Measurements from ENCODE around the gene BCORL1.

Gene BCORL1

GRCh38 chrX:130093271-130093670, 110.8 kb downstream of the BCORL1 start:
- no peak for DNase-seq (ENCODE audit: low spot score)

DNA sequence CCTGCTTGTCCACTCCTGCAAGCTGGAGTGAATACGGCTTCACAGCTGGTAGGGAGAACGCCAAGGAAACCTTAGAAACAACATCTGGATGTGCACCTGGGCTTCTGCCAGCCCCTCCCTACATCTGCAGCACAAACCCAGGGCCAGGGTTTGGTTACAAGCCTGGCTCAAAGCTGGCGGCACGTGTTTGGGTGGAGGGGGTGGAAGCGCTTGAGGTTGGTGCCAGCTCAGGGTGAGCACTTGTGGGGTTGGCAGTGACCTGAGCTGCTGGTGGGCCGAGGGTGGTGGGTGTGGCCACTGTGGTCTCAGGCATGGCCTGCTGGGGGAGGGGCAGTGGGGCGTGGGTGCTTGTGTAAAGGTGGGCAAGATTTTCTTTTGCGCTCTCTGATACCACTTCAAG, 112.3 kb downstream of the BCORL1 start:
- DNase-seq (ENCODE audit: low spot score), result no peak

DNA sequence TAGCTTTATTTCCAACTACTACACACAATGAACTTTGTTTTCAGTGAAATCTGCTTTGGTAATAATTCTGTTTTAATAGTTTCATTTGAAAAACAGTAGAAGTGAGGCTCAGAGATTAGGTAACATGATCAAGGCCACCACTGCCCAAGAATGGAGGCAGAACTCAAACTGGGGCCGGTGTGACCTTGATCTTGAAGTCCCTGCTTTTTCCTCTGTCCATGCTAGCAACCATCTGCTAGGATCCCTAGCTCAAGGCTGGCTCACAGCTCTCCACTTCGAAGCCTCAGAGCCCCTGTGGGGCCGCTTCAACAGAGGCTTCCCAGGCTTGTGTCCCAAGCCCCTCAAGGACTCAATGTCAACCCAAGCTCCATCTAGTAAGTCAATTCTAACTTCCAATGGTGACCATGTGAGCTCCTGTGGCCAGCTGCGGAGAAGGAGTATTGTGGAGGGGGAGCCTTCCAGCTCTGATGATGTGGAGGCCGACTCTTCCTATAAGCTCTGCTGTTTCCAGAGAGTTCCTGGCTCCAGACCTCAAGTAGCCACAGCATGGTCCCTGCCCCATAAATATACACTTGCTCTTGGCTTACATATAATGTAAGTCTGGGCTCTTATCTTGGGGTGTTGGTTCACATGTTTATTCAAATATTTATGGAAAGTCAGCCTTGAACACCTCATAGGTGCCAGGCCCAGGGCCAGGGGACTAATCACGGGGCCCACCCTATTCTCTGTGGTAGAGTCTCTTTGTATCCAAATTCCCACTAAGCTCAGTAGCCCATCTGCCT, 113.0 kb downstream of the BCORL1 start:
- DNase-seq (ENCODE audit: low spot score), result no peak

DNA sequence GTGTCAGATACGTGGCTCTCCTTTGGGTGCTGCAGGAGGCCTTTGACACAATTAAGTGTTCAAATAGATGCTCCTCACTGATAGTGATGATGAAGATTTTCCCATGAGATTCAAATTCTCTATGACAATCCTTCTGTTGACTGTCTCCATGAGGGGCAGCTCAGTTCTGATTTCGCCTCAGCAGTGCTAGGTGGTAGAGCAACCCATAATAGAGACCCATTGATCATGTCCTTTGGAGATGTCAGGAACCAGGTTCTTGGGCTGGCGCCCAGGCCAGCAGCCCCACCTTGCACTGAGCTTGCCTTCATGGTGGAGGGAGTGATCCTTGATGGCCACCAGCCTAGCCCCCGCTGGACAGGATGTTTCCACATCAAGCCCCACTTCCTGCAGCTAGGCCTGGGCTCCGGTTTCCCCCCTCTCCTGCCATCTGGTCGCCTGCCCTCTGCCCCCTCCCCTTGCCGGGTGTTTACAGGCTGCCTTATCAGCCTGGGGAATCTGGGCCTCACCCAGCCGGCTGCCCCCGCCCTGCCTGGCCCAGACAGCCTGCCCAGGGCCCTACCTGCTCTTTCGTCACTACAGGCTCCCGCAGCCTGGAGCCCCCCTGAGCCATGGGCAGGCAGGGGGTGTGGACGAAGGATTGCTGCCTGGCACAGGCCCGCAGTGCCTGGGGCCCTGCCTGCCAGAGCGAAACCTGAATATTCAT, 115.2 kb downstream of the BCORL1 start:
- no peak for DNase-seq (ENCODE audit: low spot score)

DNA sequence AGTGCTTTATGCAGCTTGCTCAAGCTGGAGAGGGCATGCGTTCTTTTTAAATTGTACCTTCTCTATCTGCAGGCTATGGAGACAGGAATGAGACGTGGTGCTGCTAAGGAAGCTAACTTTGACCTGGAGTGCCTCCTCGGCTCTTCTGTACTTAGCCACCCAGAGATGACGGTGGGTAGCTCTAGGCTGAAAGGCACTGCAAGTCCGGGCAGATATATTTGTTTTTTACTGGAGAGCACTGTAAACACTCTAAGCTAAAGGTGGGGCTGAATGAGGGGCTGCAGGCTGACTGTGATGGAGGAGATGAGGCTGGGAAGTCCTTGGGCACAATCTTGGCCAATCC, 115.7 kb downstream of the BCORL1 start:
- no peak for DNase-seq (ENCODE audit: low spot score)

GRCh38 chrX:130100180-130100579, 117.7 kb downstream of the BCORL1 start:
- no peak for DNase-seq (ENCODE audit: low spot score)

- DNase-seq (ENCODE audit: low spot score), result no peak
Observed at GRCh38 chrX:130103605-130104004, 121.2 kb downstream of the BCORL1 start.

DNA sequence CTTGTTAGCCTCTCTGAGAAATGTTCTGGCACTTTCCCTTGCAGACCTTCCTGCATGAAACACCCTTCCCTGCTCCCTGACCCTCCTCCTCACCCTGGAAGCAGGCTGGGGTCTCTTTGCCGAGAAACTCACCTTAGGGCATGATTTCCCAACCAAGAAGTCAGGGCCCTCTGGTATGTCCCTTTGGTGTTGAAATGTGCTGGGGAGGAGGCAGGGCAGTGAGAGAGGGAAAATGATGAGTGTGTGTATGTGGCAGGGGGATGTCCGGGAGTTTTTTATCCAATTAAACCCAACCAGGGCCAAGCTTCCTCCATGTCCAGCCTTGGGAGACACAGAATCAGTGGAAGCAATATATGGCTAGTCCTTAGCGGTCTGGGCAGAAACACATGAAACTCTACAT, 122.8 kb downstream of the BCORL1 start:
- no peak for DNase-seq (ENCODE audit: low spot score)

DNA sequence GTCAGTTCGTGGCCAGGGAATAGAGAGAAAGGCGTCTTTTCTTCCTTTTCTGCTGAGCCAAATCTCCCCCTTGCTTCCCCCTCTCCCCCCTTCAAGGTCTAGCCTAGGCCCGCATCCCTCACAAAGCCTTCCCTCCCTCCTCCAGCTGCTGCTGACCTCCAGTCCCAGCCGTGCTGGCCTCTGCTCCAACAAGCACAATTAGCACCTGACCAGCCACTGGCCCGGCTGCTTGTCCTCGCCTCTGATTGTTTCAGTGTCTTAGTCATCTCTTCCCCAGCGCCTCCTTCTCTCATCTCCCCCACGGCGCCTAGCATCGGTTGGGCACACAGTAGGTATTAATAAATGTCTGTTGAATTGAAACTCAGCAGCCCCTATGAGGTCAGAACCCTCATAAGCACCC, 123.6 kb downstream of the BCORL1 start:
- no peak for DNase-seq (ENCODE audit: low spot score)

All from HuH-7 (cell line).